HG03097 (cell line): ENCODE measurements around the gene PLBD1.

Experiments
- ATAC-seq: cut with Tn5 transposase; IDR thresholded peaks from one replicate; pipeline ENCODE4 v1.9.1; 2021; ENCODE audit not compliant: unreplicated experiment, low FRiP score

Gene PLBD1

DNA sequence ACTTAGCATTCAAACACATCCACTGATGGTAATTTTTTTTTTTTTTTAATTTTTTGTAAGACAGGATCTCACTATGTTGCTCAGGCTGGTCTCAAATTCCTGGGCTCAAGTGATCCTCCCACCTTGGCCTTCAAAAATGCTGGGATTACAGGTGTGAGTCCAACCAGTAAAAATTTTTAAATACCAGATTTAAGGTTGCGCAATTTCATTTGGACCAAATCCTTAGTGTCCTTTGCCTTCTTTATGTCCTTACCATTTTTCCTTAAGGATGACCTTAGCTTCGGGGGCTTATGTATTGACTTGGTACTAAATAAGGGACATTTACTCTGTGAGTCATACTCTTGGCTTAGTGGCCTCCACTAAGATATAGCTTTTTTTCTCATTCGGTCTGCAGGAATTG is 4.1 kb upstream of the PLBD1 start:
- ATAC-seq = no peak

DNA sequence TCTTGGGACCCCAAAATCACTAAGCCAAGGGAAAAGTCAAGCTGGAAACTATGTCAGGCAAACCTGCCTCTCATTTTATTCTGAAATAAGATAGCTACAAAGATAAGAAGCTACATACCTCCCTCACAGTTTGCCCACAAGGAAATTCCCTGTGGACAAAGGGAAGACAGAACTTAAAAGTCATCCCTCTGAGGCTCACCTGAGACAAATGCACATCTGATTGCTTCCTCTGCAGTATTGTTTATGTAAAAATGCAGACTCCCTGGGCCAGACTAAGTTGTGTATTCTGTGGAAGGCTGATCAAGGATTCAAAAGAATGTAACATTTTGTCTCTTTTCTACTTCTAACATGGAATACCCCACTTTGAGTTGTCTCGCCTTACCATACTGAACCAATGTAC is 2.5 kb upstream of the PLBD1 start:
- ATAC-seq = no peak

DNA sequence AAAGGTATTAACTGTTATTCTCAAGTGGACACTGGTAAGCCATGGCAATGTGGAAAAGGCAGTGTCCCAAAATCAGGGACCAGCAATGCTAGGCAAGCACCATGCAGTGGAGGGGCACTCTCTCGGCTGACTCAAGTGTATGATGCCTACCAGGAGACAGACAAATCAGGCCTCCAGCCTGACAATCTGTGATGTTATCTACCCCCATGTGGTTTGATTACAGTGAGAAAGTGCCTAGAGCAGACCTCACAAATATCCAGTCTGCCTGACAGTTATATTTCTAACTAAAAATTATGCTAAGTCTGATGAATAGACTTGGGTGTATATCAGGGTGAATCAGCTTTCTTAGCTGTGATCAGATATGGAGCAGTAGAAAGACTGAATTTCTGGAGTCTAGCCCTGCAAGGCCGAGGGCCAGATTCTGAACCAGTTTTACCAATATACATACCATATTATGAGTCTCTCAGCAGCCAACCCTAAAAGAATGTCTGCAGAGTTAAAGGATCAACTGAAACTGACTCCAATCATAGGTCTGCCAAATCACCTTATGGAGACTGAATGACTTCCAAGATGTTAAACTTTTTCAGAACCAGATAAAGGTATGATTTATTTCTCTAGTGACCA is 3.2 kb downstream of the PLBD1 start:
- no peak for ATAC-seq

DNA sequence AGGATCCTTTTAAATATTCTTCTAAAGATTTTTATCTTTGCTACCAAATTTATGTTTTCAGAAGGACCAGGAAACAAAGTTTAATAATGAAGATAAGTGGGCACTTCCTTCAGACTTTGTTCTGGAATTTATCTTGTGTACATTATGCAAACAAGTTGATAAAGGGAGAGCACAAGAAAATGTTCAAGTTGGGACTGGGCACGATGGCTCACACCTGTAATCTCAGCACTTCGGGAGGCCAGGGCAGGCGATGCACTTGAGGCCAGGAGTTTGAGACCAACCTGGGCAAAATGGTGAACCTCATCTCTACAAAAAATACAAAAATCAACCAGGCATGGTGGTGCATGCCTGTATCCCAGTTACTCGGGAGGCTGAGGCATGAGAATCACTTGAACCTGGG is 4.6 kb downstream of the PLBD1 start:
- ATAC-seq = no peak

DNA sequence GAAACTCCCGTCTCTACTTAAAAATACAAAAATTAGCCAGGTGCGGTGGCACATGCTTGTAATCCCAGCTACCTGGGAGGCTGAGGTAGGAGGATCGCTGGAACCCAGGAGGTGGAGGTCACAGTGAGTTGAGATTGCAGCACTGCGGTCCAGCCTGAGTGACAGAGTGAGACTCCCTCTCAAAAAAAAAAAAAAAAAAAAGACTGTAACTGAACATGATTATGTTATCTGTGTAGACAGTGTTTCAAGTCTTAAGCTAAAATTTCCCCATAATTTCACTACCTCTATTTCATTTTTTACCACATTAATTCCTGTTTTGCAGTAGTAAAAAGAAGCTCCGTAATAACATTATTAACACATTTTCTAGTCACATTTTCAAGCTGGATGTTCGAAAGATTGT is 5.4 kb downstream of the PLBD1 start:
- ATAC-seq = no peak

DNA sequence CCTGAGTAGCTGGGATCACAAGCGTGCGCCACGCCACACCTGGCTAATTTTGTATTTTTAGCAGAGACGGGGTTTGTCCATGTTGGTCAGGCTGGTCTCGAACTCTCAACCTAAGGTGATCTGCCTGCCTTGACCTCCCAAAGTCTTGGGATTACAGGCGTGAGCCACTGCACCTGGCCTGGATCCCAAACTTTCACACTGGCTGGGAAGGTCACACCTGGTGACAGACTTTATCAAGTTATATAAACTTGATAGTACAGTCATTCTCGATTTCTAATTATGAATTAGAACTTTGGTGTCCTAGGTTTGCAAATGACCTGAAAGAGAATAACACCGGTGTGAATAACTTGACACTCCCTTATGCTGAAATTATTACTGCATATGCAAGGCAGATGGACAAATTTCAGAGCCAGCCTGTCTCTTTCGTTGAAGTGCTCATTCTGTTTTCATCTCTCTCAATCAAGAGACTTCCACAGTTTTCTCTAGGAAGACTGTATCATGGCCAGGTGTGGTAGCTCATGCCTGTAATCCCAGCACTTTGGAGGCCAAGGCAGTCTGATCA is 5.9 kb downstream of the PLBD1 start:
- ATAC-seq = no peak

DNA sequence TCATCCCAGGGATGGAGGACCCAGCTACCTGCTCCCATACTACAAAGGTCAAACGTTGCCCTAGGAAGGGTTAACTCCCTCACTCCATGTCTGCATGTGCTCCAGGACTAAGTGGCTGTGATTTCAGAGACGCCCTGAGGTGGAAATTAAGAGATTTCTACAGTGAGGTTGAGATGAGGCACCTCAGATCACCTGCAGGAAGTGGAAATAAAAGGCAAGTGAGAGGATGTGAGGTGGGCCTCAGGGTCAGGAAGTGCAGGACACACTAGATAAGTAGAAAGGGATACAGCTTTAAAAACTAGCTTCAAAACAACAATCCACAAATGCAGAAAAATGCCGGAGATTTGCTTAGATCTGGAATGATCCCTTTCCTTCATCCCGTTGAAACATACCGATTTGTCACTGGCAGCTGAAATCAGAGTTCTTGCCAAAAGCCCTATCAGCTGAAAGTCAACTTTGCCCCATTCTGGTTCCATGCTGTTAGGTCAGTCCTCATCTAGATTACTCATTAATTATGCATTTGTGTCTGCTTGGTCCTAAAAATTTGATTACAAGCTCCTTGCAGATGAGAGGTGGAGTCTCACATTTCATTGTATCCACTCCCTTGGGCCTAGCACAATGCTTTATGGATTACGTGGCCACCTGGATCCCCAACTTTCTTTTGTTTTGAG is 6.6 kb downstream of the PLBD1 start:
- ATAC-seq = no peak

DNA sequence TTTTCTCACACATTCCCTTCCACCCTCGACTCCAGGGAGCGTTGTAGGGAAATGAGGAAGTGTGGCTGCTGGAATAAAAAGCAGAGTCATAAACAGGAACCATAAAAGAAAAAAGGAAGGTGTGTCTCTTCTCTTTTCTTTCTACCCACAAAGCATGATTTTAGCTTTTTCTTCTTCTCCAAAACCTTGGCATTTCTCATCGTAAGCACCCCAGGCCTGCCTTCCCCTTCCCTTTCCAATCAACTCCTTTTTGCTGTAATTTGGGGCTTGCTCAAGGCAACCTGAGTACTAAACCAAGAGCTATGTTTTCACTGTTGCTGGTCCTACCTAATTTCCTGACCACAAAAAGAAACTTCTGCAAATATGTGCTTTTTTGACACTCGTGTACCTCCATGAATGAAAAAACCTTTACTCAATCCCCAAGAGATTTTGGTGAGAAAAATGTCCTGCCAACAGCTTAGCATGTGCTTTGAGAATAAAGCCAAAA is 9.2 kb downstream of the PLBD1 start:
- ATAC-seq = no peak

DNA sequence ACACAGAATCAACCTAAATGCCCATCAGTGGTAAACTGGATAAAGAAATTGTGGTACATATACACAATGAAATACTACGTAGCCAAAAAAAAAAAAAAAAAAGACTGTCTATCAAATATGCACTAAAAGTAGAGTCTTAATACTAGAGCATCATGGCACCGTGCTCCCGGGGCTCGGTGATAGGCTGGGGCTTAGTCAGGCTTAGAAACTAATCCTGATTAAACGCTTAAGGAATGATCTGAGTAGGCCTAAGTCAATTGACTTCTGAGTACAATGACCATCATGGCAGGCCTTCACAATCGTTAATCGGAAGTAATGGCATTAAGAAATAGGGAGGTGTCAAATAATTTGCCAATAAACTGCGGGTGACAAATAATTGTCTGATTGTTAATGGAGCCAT is 9.7 kb downstream of the PLBD1 start:
- no peak for ATAC-seq

DNA sequence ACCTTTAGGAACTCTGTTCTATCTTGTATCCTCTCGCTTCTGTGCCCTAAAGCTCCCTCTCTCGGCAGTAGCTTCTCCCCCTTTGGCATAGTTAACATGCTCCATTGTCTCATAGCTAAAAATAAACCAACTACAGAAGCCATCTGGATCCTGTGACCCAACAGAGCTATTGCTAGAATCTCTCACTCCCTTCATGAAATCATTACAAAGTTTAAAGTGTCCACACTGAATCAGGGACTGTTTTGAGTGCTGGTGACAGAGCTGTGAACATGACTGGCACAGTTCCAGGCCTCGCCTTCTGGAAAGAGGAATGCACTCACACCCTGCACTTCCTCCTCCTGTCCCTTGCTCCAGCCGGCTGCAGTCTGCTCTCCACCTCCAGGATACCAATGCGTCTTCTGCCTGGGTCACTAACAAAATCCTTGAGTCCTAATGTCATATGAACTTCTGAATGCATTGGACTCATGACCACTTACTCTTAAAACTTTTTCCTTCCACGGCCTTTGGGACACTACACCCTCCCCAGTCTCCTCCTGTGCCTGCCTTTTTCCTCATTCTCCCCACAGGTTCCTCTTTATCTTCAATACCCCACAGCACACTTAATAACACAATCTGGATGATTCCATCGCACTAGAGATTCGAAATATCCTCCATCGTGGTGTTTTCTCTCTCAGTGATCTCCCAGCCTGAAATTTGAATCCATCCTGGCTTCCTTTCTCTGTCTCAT is 13.2 kb downstream of the PLBD1 start:
- no peak for ATAC-seq

DNA sequence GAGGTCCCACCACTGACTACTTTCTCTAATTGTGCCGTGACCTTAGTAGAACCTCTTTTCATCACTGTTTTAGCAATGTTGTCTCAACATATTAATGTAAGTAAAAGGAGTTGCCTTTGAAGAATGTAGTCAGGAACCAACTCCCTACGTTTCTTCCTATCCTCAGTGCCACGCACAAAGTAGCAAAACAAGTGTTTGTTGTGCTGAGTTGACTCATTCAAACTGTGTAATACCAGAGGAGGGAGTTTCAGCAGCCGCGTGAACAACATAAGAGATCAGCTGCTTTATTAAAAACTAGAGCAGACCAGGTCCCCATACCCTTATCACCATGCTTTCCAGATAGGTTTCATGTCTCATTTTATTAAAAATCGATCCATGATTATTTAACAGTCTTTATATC is 19.1 kb downstream of the PLBD1 start:
- no peak for ATAC-seq

DNA sequence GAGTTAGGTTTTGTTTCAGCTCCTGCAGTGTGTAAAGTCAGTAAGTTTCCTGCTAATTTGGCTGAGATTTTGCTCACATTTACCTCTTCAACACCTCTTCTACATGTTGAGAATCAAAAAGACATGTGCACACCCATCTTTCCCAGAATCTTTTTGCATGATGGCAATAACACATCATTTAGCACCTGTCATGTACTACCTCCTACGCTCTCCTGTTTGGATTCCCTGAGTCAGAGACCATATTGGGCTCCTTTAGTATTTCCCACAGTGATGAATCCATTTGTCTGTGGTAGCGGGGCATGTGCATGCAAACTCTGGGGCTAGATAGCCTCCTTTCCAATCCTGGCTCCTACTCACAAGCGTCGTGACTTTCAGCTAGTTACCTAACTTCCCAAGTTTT is 20.1 kb downstream of the PLBD1 start:
- ATAC-seq = no peak

DNA sequence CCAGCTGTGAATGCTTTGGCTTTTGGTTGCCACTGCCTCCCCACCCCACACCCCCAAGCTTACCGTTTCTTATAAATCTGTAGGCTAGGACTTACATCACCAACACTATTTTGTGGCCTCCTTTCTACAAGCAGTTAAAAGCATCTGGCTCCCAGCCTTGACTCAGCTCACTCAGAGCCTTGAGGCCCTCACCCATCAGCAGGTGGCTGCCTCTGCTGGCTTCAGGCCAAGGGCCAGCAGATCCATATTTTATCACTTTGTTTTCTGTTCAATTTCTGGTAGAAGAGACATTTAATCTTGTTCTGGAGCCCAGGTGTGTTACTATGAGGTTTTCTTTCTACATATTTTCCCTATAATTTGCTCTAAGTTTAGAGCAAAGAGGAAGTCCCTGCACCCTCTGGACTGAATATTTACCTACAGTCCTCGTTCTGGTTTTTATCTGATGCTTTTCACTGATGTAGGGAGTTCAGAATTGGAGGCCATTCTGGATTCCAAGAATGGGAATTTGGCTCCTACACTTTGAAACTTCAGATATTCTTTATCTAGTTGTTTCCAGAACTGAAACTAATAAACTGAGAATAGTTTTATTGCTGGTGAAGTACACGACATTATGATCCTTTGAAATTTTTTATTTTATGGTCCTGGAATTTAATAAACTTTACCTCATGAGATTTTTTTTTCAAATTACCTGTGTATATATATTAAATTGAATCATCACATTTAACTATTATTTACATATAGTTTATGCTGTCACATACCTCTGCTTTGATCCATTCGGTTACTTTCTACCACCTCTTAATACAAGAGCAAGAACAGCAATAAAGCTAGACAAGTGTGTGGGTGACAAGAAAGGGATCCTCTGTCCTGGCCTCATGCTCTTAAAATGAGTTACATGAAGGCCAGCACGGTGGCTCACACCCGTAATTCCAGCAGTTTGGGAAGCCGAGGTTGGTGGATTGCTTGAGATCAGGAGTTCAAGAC is 22.2 kb downstream of the PLBD1 start:
- no peak for ATAC-seq

DNA sequence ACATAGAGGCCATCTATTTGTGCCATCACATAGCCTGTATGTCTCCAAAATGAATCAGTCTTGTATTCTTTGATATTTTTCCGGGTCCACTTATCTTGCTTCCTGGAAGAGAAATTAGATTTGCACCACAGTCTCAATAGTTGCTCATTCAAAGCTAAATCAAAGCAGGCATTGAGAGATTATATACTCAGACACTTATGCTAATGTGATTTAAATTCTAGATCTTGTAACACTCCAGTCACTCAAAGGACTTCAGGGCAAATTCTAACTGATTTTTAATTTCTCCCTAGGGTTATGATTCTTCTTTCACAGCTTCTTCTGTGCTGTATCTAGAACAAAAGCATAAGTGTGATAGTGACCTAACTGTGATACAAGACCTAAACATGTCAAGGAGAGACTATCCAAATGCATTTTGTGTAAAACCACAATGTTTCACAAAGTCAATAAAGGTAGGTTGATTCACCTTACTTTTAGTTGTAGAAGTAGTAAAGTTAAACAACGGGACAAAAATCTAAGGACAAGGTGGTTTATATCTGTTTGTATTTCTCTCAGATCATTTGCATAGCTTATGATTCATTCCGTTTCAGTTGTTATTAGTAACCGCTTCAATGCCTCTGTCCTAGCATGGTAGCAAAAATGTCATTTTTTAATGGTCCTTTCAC is 26.8 kb downstream of the PLBD1 start:
- no peak for ATAC-seq

DNA sequence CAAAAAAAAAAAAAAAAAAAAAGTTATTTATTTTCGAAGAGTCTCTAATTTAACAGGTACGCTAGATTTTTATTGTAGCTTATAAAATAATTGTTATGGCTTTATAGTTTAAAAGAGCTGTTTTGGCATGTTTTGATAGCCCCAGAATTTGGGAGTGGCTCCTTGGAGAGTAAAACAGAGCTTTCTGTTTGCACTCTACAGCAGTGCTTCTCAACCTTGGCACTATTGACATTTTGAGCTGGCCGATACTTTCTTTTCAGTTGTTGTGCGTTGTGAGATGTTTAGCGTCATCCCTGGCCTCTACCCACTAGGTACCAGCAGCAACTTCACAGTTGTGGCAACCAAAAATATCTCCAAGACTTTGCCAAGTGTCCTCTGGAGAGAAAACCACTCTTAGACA is 30.6 kb downstream of the PLBD1 start:
- ATAC-seq = no peak

DNA sequence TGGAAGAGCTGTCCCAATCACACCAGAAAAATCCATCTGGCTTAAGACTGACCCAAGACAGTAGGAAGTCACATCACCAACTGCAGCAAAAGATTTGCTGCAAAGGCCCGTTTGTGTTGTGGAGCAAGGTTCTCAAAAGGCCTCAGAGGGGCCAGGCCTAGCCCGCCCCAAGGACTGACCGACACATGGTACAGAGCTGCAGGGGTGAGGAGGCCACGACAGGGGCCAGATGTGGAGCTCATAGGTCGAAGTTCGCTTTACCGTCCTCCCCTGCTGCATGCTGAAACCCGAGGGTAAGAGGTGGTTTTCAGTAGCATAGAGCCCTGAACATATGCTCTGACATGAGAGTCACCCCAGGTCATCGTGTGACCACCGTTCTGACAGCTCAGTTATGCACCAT is 35.5 kb downstream of the PLBD1 start:
- ATAC-seq = no peak

DNA sequence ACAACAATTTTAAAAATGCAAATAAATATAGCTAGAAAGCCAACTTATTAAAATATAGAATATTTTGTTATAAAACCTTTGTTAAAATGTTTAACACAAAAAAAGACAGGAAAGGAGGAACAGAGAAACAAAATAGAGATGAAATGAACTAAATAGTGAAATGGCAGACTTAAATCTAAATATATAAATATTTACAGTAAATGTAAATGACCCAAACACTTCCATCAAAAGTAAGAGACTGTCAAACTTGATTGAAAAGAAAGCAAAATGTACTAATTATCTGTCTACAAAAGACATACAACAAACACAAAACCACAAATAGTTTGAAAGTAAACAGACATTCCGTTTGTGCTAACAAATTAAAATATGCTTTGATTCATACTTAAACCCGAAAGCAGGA is 41.7 kb downstream of the PLBD1 start:
- ATAC-seq = no peak

DNA sequence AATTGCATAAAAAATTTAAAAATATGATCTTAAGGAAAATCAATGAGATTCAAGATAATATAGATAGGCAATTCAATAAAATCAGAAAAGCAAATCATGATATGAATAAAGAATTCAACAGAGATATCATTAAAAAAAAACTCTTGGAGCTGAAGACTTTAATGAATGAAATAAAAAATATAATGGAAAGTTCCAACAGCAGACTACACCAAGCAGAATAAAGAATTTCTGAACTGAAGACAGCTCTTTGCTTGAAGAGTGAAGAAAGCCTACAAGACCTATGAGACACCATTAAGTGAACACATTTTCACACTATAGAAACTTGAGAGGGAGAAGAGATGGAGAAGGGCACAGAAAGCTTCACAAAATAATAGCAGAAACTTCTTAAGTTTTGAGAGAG is 45.9 kb downstream of the PLBD1 start:
- no peak for ATAC-seq

DNA sequence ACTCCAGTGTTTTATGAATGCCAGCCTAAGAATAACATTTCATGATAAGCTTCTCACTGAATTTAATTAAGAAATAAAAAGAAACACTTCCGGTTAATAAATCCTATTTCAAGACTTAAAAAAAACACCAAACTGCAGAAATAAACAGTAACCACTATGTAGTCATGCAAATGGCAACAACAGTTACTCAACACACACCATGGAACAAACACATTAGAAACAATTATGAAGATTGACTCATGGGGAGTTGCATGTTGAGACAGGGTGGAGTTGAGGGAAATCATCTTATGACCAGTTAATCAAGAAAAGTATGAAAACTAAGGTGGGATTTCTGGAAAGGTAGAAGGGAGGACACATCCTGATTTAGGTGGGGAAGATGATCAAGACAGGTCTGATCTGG is 52.7 kb downstream of the PLBD1 start:
- ATAC-seq = no peak
